VCaP (cell line): Measurements from ENCODE around the gene PTGFRN.

Experiments
- H3K27ac ChIP-seq: fragments of 450-650 bp; 2 replicates; pipeline ENCODE4 v1.5.1; 2017
- TF ChIP-seq, protein P1 (sequence below): fragments of 450-650 bp; conservative IDR thresholded peaks from 2 replicates; pipeline ENCODE4 v1.5.1; 2017; ENCODE audit warnings: mild to moderate bottlenecking, moderate library complexity

The PTGFRN gene

DNA sequence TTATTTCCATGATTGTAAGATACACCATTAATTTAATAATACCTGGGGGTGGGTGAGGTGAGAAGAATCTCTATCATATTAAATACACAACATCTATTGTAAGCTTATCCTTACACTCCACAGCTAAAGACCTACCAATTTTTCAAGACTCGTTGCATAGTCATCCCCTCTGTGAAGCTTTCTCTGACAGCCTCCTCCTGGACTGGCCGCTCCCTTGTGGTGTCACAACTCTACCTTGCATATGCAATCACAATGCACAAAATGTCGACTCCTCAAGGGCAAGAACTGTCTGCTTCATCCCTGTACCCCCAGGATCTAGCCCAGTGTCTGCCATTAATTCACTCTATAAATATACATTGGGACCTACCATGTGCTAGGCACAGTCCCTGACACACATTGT is 2.4 kb upstream of the PTGFRN start:
- TF ChIP-seq, protein P1, sequence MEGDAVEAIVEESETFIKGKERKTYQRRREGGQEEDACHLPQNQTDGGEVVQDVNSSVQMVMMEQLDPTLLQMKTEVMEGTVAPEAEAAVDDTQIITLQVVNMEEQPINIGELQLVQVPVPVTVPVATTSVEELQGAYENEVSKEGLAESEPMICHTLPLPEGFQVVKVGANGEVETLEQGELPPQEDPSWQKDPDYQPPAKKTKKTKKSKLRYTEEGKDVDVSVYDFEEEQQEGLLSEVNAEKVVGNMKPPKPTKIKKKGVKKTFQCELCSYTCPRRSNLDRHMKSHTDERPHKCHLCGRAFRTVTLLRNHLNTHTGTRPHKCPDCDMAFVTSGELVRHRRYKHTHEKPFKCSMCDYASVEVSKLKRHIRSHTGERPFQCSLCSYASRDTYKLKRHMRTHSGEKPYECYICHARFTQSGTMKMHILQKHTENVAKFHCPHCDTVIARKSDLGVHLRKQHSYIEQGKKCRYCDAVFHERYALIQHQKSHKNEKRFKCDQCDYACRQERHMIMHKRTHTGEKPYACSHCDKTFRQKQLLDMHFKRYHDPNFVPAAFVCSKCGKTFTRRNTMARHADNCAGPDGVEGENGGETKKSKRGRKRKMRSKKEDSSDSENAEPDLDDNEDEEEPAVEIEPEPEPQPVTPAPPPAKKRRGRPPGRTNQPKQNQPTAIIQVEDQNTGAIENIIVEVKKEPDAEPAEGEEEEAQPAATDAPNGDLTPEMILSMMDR, result no peak
- no peak overlapping the region for H3K27ac ChIP-seq

DNA sequence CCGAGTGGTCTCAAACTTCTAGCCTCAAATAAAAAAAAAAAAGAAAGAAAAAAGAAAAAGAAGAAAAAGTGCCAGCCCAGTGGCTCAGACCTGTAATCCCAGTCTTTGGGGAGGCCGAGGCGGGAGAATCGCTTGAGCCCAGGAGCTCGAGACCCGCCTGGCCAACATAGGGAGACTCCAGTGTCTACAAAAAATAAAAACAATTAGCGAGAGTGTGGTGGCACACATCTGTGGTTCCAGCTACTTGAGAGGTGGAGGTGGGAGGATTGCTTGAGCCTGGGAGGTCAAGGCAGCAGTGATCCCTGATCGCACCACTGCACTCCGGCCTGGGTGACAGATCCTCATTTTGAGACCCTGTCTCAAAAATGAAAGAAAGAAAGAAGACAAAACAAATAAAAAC is 1.4 kb upstream of the PTGFRN start:
- H3K27ac ChIP-seq, result no peak overlapping the region
- TF ChIP-seq, protein P1, result no peak

DNA sequence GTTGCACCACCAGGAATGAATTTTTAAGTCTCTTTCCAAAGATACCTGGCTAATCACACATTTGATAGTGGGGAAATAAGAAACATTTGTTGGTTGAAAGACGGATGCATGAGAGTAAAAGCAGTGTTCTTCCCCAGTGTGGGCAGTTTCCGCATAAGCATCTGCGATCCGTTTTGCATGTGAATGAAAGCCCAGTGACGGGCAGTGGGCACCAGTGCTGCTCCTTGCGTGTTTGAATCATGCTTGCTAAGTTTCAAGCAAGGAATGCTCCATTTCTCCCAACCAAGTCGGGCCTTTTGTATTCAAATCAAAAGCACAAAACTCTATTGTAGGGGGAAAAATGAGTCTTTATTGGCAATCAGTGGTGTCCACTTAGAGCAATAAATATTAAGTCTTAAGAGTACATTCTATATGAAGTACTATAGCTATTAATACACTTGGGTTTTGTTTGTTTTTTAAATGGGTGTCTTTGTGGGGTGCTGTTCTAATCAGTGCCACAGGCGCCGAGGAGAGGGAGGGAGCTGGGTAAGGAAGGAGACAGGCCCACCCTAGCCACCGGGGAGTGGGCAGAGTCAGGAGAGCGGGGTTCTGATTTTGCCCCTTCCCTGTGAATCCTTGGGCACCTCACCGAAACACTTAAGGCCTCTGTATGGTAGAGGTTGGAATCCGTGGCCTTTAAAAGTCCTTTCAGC is 750 bp upstream of the PTGFRN start:
- TF ChIP-seq, protein P1, result no peak
- H3K27ac ChIP-seq, result peak overlapping the region; percentile 81

DNA sequence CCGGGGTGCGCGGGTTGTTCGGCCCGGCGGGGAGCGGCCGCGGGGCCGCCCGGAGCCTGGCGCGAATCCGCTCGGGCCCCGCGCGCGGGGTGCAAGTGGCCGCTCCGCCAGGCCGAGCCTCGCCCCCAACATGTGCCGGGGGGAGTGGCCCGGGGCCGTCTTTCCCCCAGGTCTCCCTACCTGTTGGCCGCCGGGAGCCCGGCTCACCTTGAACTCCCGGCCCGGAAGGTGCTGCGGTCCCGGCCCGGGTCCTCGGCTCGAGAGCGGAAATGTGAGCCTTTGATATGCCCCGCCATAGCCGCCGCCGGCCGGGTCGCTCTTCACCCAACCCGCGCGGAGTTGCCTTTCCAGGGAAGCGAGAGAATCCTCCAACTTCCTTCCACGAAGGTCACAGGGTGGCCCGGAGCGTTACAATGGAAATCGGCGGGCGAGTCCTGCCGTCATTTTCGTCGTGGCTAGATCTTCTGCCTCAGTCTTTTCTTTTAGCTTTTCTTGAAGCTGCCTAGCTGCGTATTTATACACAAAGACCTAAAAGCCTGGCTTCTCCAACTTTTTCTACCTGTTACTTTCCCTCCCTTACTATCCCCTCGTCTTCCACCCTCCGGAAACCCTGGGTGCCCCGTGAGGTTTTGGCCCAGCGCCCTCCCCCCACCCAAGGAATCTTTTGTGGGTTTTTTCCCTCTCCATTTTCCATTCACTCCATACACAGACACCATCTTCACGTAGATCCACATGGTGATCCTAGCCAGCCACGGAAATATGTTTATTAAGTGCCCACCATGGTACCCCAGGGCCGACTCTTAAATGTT is 867 bp downstream of the PTGFRN start:
- TF ChIP-seq, protein P1, result no peak
- peak overlapping the region; percentile 81 for H3K27ac ChIP-seq

DNA sequence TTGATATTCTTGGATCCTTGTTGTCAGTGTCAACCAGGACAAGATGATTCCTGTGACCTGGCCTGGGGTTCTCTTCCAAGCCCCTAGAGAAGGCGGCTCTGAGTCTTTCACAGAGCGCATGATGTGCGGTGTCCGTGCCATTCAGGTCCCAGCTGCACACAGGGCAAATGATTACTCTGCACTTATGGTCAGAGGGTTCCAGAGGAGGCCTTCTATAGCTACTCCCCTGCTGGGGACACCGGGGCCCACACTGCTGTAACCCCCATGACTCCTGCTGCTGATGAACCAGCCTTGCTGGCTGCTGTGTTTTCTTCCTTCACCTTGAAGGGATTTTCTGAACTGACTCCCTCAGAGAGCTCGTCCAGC is 1.5 kb downstream of the PTGFRN start:
- H3K27ac ChIP-seq, result peak overlapping the region; percentile 81
- TF ChIP-seq, protein P1, result no peak

DNA sequence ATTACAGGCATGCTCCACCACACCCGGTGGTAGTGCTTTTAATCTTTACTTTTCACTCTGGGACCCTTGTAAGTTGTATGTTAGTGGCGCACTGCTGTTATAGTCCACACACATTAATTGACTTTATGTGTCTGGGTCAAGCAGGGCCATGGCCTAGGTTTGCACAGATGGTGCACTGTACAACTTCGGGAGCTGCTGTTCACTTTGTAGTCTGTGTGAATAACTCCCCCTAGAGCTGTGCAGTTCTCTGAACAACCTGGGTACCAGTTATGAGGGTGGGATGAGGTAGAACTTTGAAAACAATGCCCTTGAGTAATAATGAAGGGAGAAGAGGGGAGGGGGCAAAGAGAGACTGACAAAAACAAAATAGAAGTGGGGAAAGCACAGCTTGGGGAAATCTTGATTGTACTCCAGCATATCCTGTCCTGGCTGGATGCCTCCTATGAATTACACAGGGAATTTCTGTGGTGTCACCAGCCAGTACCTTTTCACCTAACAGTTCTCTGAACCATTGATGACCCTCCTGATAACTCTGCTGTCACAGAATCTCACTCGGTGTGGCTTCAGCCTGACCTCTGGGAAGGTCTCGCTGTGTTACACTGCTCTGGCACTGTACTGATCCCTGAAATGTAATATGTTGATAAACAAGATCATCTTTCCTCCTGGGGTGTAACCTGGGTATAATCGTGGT is 2.2 kb downstream of the PTGFRN start:
- TF ChIP-seq, protein P1, result no peak
- H3K27ac ChIP-seq, result no peak overlapping the region

DNA sequence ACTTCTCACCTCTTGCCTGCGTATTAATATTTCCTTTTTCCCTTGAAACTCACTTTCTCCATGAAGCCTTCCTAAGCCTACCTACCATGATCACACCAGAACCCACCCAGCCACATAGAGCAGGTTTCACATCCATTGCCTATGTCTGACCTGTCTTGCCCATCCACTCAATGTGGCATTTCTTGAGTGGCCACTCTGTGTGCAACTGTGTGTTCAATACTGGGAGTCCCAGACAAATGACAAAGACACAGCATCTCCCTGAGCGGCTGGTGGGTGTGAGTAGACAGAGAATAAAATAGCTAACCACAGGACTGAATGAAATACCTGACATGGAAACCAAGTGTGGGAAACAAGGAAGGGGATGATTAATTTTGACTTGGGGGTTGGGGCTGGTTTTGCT is 3.1 kb downstream of the PTGFRN start:
- H3K27ac ChIP-seq, result no peak overlapping the region
- TF ChIP-seq, protein P1, result no peak
